ENCODE measurements around the gene MAP2K3. TPM values are rescaled to one million over a fixed set of nuclear protein-coding genes. Genes with fewer than 3 reads are reported as not detected.
"Not testable (repeated sequence)": the region's sequence is repeated elsewhere in the genome, so short reads cannot be mapped to it uniquely, and the experiment has no call there.

Gene MAP2K3
- total and polyA plus RNA-seq, 2 experiments from 2014 or later: 42.6 to 119 TPM

- peaks cover 21% of the 10 kb centered on the region; the same call in 1 of the 2 replicates for H3K36me3 ChIP-seq (ENCODE audit: low read depth)
- in situ Hi-C loops (cut with MboI): loop anchor here (10.0 to 25.0 kb wide), 2 partner anchors 140 to 448 kb away; no protein-coding TSS in a partner anchor
- peaks cover 10% of the 10 kb centered on the region; the same call in 1 of the 2 replicates for H3K79me2 ChIP-seq (ENCODE audit: insufficient read depth)
- not testable (repeated sequence) for H3K9ac ChIP-seq; H3K4me1 ChIP-seq (ENCODE audit: insufficient read depth); H2AFZ ChIP-seq; H3K27me3 ChIP-seq (replicated peaks; ENCODE audit: insufficient read depth); H3K27ac ChIP-seq; H3K9me2 ChIP-seq (ENCODE audit: insufficient read depth); H4K20me1 ChIP-seq (ENCODE audit: insufficient read depth); H3K9me3 ChIP-seq (ENCODE audit: low read depth); H3K4me3 ChIP-seq; H3K4me2 ChIP-seq (ENCODE audit: unreplicated experiment); DNase-seq
- WGBS, 2 experiments (ENCODE audit: low coverage in 1 of 2, low lambda C conversion rate in 2 of 2, missing lambda C conversion rate in 2 of 2): 83 to 87% methylated on average over 7 of the region's 7 CpGs
- 0 out of 2 replicates have a peak, but pooled peaks cover 10% of the 10 kb centered on the region for H3F3A ChIP-seq (ENCODE audit: insufficient read depth)
These were observed 30.2 kb downstream of the MAP2K3 start for GRCh38 chr17:21314701-21315111.

DNA sequence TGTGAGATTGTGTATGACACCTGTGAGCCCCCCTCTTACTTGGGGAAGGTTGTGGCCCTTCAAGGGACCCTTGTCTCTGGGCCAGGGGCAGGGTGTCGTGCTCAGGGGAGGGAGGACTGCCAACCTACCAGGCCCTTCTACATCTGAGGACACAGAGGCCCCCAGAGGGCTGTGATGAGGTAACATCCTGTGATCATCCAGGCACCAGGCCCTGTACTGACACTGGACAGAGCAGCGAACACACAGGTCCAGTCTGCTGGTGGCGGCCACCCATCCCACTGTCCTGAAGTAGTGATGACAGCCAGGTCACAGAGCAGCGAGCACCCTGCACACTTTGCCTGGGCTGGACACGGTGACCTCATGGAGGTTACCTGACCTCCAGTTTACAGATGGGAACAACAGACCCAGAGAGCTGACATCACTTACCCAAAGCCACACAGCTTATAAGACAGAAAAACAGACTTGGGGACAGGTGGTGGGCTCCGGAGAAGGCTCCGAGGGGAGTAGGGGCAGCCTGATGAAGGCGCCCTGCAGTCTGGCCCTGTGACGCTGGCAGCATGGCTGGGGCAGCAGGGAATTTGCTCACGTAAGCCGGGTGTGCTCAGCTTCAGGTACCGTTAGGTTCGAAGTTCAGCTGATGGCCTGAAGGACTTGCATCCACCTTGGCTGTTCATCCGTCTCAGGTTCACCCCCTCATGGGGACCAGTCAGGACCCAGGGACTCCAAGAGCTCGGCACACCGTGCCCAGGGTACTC lies 30.9 kb downstream of the MAP2K3 start:
- 81 to 91% methylated on average over 11 to 14 of the region's 16 CpGs for WGBS, 2 experiments (ENCODE audit: low coverage in 1 of 2, low lambda C conversion rate in 2 of 2, missing lambda C conversion rate in 2 of 2)
- not testable (repeated sequence) for H3K4me1 ChIP-seq (ENCODE audit: insufficient read depth); H3K27me3 ChIP-seq (replicated peaks; ENCODE audit: insufficient read depth); H3K9me3 ChIP-seq (ENCODE audit: low read depth); H3K4me2 ChIP-seq (ENCODE audit: unreplicated experiment); H2AFZ ChIP-seq; H3K79me2 ChIP-seq (ENCODE audit: insufficient read depth); DNase-seq; H3K27ac ChIP-seq; H3K9ac ChIP-seq; H3K9me2 ChIP-seq (ENCODE audit: insufficient read depth); H3K4me3 ChIP-seq; H4K20me1 ChIP-seq (ENCODE audit: insufficient read depth)
- H3F3A ChIP-seq (ENCODE audit: insufficient read depth): 0 out of 2 replicates have a peak, but pooled peaks cover 10% of the 10 kb centered on the region
- H3K36me3 ChIP-seq (ENCODE audit: low read depth): peaks cover 16% of the 10 kb centered on the region; the same call in 1 of the 2 replicates
- in situ Hi-C loops (cut with MboI): loop anchor here (10.0 to 25.0 kb wide), 2 partner anchors 139 to 447 kb away; no protein-coding TSS in a partner anchor

- in situ Hi-C loops (cut with MboI): loop anchor here (10.0 to 25.0 kb wide), 2 partner anchors 138 to 446 kb away; no protein-coding TSS in a partner anchor
- peak; percentile 18 for DNase-seq
These were observed 31.8 kb downstream of the MAP2K3 start for GRCh38 chr17:21316212-21316886.

DNA sequence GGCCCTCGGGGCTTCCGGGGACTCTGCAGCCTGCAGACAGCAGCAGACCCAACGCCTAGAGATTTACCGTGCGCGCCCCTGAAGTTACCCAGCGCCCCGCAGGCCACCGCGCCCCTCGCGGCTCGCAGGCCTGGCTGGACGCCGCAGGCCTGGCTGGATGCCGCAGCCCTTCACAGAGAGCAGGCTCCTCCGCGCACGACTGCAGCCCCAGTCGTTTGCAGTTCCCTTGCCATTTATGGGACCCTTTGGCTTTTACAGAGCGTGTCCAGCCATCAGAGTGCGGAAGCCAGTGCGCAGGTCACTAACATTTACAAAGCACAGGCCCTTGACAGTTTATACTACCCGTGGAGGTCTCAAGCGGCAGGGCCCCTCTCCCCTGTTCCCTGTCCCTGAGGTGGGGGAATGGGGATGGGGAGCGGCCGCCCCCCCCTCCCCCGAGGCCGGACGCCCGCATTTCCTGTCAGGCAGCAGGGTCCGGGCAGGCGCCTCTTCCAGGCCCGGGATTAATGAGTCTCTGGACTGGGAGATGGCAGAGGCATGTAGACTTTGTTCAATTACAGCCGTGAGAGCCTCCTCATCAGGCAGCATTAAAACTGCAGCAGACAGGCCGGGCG lies 32.5 kb downstream of the MAP2K3 start:
- 0 out of 2 replicates have a peak overlapping the region, but pooled peaks have one; percentile 15 for H3K27ac ChIP-seq
- H3K4me1 ChIP-seq (ENCODE audit: insufficient read depth); H4K20me1 ChIP-seq (ENCODE audit: insufficient read depth); H3K27me3 ChIP-seq (replicated peaks; ENCODE audit: insufficient read depth); H3K9me3 ChIP-seq (ENCODE audit: low read depth); H3K4me2 ChIP-seq (ENCODE audit: unreplicated experiment); H3K36me3 ChIP-seq (ENCODE audit: low read depth); H3K79me2 ChIP-seq (ENCODE audit: insufficient read depth); H3K9me2 ChIP-seq (ENCODE audit: insufficient read depth): not testable (repeated sequence)
- 0 out of 2 replicates have a peak overlapping the region, but pooled peaks have one; percentile 37 for H3K4me3 ChIP-seq
- H3K9ac ChIP-seq: peak overlapping the region; percentile 72
- peak; percentile 49 for DNase-seq
- 32 to 52% methylated on average over 24 to 25 of the region's 37 CpGs for WGBS, 2 experiments (ENCODE audit: low coverage in 1 of 2, low lambda C conversion rate in 2 of 2, missing lambda C conversion rate in 2 of 2)
- peak overlapping the region; percentile 66 for H2AFZ ChIP-seq
- in situ Hi-C loops (cut with MboI): loop anchor here (10.0 to 25.0 kb wide), 2 partner anchors 138 to 445 kb away; no protein-coding TSS in a partner anchor
- 0 out of 2 replicates have a peak, but pooled peaks cover 10% of the 10 kb centered on the region for H3F3A ChIP-seq (ENCODE audit: insufficient read depth)

More at GRCh38 chr17:21316212-21316886, 31.8 kb downstream of the MAP2K3 start:
- peaks cover 10% of the 10 kb centered on the region; the same call in 1 of the 2 replicates for H3K36me3 ChIP-seq (ENCODE audit: low read depth)
- peak overlapping the region; percentile 66; the same call in 1 of the 2 replicates for H2AFZ ChIP-seq
- not testable (repeated sequence) for H3K9me2 ChIP-seq (ENCODE audit: insufficient read depth); H3K27ac ChIP-seq; H4K20me1 ChIP-seq (ENCODE audit: insufficient read depth); H3K4me2 ChIP-seq (ENCODE audit: unreplicated experiment); H3K9me3 ChIP-seq (ENCODE audit: low read depth); H3K4me1 ChIP-seq (ENCODE audit: insufficient read depth); H3K27me3 ChIP-seq (replicated peaks; ENCODE audit: insufficient read depth); H3K79me2 ChIP-seq (ENCODE audit: insufficient read depth)
- H3F3A ChIP-seq (ENCODE audit: insufficient read depth): 0 out of 2 replicates have a peak, but pooled peaks cover 10% of the 10 kb centered on the region
- H3K9ac ChIP-seq: peak overlapping the region; percentile 72
- H3K4me3 ChIP-seq: 0 out of 2 replicates have a peak overlapping the region, but pooled peaks have one; percentile 37
- 71% methylated on average over 7 of the region's 39 CpGs; no CpG with 5 or more reads in 1 of the 2 experiments for WGBS, 2 experiments (ENCODE audit: low coverage in 1 of 2, low lambda C conversion rate in 2 of 2, missing lambda C conversion rate in 2 of 2)

GRCh38 chr17:21317821-21318220 lies 33.3 kb downstream of the MAP2K3 start:
- in situ Hi-C loops (cut with MboI): loop anchor here (10.0 to 25.0 kb wide), 2 partner anchors 137 to 444 kb away; no protein-coding TSS in a partner anchor
- H3K4me3 ChIP-seq; H3K4me2 ChIP-seq (ENCODE audit: unreplicated experiment); H4K20me1 ChIP-seq (ENCODE audit: insufficient read depth); H3K27me3 ChIP-seq (replicated peaks; ENCODE audit: insufficient read depth); H3K9me3 ChIP-seq (ENCODE audit: low read depth); H2AFZ ChIP-seq; H3K36me3 ChIP-seq (ENCODE audit: low read depth); DNase-seq; H3K4me1 ChIP-seq (ENCODE audit: insufficient read depth); H3K9ac ChIP-seq; H3K79me2 ChIP-seq (ENCODE audit: insufficient read depth); H3K9me2 ChIP-seq (ENCODE audit: insufficient read depth); H3K27ac ChIP-seq: not testable (repeated sequence)
- 0 out of 2 replicates have a peak, but pooled peaks cover 10% of the 10 kb centered on the region for H3F3A ChIP-seq (ENCODE audit: insufficient read depth)
- WGBS, 2 experiments (ENCODE audit: low coverage in 1 of 2, low lambda C conversion rate in 2 of 2, missing lambda C conversion rate in 2 of 2): 79 to 82% methylated on average over 16 to 18 of the region's 18 CpGs

Data from GM23248 (cell line).